B cell (primary cell): ENCODE data around the gene FMNL2.

ENCODE experiments used
- EZH2 ChIP-seq: IDR thresholded peaks from 2 replicates; pipeline ENCODE4 v1.6.1; 2012; ENCODE audit warnings: borderline replicate concordance, low read depth, mild to moderate bottlenecking, moderate library complexity, low read length; ENCODE audit not compliant: insufficient read depth, poor library complexity, severe bottlenecking
- TF ChIP-seq, protein P1 (sequence below): fragments of 200-600 bp; IDR thresholded peaks from one replicate; pipeline ENCODE4 v1.8.0; 2022; ENCODE audit warnings: antibody characterized with exemption, mild to moderate bottlenecking

DNA sequence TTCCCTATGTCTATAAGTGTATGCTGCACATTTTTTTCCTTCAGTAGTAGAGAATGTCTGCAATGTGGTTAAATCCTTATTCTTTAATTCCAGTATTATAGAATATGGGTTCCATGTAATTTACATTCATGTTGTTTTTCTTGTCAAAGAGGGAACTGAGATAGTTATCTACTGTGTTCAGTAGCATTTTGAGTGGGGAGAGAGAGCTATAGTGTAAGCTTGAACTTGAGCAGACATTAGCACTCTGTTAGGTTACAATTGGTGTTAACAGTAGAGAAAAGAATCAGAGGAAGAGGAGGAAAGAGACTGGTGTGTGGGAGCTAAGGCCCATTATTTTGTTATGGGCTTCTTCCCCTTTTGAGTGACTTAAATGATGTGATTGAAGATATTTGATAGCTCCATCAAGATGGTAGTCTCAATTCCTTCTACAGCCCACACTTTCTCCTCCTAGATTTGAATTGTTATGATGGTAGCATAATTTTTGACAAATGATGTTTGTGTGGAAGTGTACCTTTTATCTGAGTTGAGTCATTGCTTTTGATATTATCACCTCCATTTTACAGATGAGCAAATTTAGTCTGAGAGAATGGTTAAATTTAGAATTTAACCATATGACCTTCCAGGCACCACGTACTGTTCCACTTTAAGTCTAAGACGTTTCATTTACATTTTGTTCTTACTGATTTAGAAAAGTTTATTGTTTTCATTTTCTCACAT, 71.3 kb downstream of the FMNL2 start:
- TF ChIP-seq, protein P1, sequence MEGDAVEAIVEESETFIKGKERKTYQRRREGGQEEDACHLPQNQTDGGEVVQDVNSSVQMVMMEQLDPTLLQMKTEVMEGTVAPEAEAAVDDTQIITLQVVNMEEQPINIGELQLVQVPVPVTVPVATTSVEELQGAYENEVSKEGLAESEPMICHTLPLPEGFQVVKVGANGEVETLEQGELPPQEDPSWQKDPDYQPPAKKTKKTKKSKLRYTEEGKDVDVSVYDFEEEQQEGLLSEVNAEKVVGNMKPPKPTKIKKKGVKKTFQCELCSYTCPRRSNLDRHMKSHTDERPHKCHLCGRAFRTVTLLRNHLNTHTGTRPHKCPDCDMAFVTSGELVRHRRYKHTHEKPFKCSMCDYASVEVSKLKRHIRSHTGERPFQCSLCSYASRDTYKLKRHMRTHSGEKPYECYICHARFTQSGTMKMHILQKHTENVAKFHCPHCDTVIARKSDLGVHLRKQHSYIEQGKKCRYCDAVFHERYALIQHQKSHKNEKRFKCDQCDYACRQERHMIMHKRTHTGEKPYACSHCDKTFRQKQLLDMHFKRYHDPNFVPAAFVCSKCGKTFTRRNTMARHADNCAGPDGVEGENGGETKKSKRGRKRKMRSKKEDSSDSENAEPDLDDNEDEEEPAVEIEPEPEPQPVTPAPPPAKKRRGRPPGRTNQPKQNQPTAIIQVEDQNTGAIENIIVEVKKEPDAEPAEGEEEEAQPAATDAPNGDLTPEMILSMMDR, result no peak
- no peak for TF ChIP-seq EZH2
